GM18519 (cell line): ENCODE data around the gene FAM3A.

Experiments used
- ATAC-seq: cut with Tn5 transposase; IDR thresholded peaks from one replicate; pipeline ENCODE4 v1.9.1; 2021; ENCODE audit warnings: mild to moderate bottlenecking, moderate library complexity; ENCODE audit not compliant: unreplicated experiment, low FRiP score

FAM3A gene

DNA sequence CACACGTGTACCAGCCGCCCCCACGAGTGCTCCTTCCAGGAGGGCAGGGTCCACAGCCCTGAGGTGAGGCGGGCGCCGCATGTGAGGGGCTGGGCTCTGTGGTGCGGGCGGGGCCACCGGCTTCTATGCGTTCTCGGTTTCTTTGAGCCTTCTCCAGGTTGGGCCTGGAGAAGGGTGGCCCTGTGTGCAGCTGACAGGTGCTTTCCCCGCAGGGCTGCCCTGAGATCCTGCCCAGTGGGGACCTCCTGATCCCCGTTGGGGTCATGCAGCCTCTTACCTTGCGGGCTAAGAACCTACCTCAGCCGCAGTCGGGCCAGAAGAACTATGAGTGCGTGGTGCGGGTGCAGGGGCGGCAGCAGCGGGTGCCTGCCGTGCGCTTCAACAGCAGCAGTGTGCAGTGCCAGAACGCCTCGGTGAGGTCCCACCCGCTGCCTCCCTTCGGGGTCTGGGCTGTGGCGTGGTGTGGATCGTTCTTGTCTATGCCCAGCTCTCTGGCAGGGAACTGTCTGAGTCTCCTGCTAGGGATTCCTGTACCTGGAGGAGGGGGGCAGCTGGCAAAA lies 51.1 kb downstream of the FAM3A start:
- ATAC-seq: no peak

DNA sequence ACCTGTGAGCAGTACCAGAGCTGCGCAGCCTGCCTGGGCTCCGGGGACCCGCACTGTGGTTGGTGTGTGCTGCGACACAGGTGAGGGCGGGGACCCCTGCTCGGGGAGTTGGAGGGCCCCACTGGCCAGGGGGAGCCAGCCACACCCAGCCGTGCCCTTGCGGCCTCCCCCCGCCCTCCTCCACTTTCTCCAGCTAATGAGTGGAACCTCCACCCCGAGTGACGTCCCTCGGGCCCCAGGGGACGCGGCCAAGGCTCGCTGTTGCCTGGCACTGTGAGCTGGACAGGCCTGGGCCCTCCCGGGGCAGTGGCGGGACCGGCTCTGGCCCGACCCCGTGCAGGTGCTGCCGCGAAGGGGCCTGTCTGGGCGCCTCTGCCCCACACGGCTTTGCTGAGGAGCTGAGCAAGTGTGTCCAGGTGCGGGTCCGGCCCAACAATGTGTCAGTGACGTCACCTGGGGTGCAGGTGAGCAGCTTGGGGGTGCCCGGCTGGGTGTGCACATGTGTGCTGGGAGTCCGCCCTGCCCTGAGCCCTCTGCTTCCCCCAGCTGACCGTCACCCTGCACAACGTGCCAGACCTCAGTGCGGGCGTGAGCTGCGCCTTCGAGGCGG lies 52.3 kb downstream of the FAM3A start:
- no peak for ATAC-seq

DNA sequence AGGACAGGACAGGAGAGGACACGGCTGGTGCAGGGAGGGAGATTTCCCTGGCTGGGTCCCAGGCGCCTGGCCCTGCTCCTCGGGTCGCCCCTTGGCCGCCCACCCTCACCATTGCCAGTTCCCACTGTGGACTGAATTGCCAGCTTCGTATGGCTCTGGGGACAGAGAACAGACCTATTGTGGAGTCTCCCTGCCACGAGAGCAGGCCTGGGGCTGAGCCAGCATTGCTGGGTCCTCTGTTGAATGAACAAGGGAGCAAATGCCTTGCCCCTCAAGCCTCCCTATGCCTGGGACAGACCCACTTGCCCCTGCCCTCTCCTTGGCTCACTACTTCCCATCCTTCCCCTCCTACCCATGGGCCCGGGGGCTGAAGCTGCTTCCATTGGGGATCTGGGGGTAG lies 53.6 kb downstream of the FAM3A start:
- ATAC-seq: no peak

DNA sequence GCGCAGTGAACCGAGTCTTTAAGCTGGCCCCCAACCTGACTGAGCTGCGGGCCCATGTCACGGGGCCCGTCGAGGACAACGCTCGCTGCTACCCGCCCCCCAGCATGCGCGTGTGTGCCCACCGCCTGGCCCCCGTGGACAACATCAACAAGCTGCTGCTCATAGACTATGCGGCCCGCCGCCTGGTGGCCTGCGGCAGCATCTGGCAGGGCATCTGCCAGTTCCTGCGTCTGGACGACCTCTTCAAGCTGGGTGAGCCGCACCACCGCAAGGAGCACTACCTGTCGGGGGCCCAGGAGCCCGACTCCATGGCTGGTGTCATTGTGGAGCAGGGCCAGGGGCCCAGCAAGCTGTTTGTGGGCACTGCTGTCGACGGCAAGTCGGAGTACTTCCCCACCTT lies 55.7 kb downstream of the FAM3A start:
- ATAC-seq: no peak

DNA sequence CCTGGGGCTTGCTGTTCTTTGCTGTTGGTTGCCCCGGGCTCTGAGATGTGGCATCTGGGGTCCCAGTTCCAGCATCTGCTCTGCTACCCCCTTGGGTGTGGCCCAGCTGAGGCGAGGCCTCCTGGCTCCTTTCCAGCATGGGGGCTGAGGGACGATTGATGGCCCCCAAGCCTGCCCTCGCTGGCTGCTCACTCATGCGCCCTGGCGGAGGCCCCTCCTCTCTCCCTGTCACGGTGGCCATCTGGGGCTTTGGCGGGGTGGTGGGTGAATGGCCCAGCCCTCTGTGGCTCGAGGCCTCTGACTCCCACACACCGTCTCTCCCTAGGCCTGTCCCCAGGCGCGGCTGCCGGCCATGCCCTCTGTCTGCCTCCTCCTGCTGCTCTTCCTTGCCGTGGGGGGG lies 56.2 kb downstream of the FAM3A start:
- no peak for ATAC-seq

DNA sequence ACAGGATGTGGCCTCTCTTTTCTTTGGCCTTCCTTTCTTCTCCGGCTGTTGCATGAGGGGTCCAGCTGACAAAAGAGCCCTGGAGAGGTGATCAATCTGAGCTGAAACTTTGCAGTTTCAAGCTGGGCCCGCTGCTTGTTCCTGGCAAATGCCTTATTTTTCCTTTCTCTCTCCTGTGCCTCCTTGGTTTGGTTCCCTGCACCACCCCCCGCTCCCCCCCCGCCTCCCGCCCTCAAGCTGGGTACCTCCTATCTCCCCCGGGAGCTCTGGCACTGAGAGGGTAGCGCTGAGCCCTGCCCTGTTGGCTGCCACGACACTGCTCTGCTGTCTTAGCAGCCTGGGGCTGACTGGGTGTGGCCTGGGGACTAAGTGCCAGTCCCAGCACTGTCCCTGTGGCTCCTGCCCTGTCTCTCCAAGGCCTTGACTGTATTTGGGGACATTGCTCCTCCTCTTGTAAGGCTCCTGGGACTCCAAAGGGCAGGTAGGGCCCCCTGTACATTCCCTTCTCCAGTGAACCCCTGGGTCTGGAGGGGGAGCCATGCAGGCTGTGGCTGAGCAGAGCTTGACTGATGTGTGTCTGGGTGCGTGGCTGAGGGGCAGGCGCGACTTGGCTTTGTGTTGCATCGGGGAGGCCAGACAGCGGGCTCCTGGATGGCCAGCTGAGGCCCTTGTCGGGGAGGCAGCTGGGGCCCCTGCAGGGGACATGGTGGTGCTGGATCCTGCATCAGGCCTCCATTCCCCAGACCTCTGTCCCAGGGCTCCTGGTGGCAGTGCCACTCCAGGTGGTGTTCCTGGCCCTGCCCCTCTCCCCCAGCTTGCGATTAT lies 56.9 kb downstream of the FAM3A start:
- ATAC-seq: no peak

- ATAC-seq: no peak
These were observed 57.7 kb downstream of the FAM3A start, which contains the start of gene PLXNA3 for GRCh38 chrX:154458116-154458953. Gene PLXNA3 (plus strand): TSS chrX:154458281. CDS start chrX:154460184, 1,903 bp downstream.

GRCh38 chrX:154457491-154458115 lies 58.4 kb downstream of the FAM3A start:
- ATAC-seq: no peak
